PC-3 (cell line): ENCODE data around the gene PGM2L1. TPM values are rescaled to one million over a fixed set of nuclear protein-coding genes. Genes with fewer than 3 reads are reported as not detected.

ENCODE experiments used
- ATAC-seq: fragments of 200-7000 bp; cut with Tn5 transposase; 2 replicates; pipeline ENCODE4 v1.9.1; 2020; ENCODE audit warnings: mild to moderate bottlenecking, moderate library complexity
- BruUV-seq: library from RNA; stranded (reverse); fragments of 400-500 nt; replicated peaks from 2 replicates; lab custom pipeline; 2021; lab: Mats Ljungman, UMichigan
- CTCF ChIA-PET: fragments of 300-600 bp; sonication (Branson Sonifier 250); formaldehyde crosslinking; loops from one replicate; lab custom pipeline; 2022; ENCODE audit warnings: antibody characterized with exemption; lab: Charles Lee
- POLR2A ChIA-PET: fragments of 300-600 bp; sonication (Branson Sonifier 250); formaldehyde crosslinking; loops from one replicate; lab custom pipeline; 2022; ENCODE audit warnings: antibody characterized with exemption; ENCODE audit not compliant: unreplicated experiment; lab: Charles Lee
- DNase-seq: peaks from one replicate; pipeline ENCODE4 v3.0.0-alpha.2; 2015
- H2AFZ ChIP-seq: fragments of 300-600 bp; sonication (generic); 2 replicates; pipeline ENCODE4 v1.6.0; 2016; ENCODE audit warnings: antibody characterized with exemption, low read length
- H3F3A ChIP-seq: fragments of 300-600 bp; sonication (generic); one replicate; pipeline ENCODE4 v1.6.0; 2017; ENCODE audit warnings: antibody characterized with exemption, low read length, control low read depth, mild to moderate bottlenecking; ENCODE audit not compliant: unreplicated experiment
- H3K27ac ChIP-seq: fragments of 300-600 bp; sonication (generic); 2 replicates; pipeline ENCODE4 v1.5.1; 2016; ENCODE audit warnings: mild to moderate bottlenecking, low read length
- H3K27me3 ChIP-seq: fragments of 300-600 bp; sonication (generic); 2 replicates; pipeline ENCODE4 v1.6.1; 2016; ENCODE audit warnings: low read length, mixed read lengths
- H3K36me3 ChIP-seq: fragments of 300-600 bp; sonication (generic); 2 replicates; pipeline ENCODE4 v1.6.1; 2016; ENCODE audit warnings: low read depth, mixed run types, low read length, mixed read lengths
- H3K4me1 ChIP-seq: fragments of 300-600 bp; sonication (generic); 2 replicates; pipeline ENCODE4 v1.5.1; 2016; ENCODE audit warnings: low read length; ENCODE audit not compliant: insufficient read depth
- H3K4me2 ChIP-seq: fragments of 300-600 bp; sonication (generic); 2 replicates; pipeline ENCODE4 v1.6.0; 2016; ENCODE audit warnings: low read length
- H3K4me3 ChIP-seq: fragments of 300-600 bp; sonication (generic); 2 replicates; pipeline ENCODE4 v1.5.1; 2016; ENCODE audit warnings: mild to moderate bottlenecking, low read length, mixed read lengths
- H3K79me2 ChIP-seq: fragments of 300-600 bp; sonication (generic); 2 replicates; pipeline ENCODE4 v1.6.1; 2017; ENCODE audit warnings: low read length, mixed read lengths
- H3K9ac ChIP-seq: fragments of 300-600 bp; sonication (generic); 2 replicates; pipeline ENCODE4 v1.6.0; 2016; ENCODE audit warnings: mild to moderate bottlenecking, low read length
- H3K9me2 ChIP-seq: fragments of 300-600 bp; sonication (generic); replicated peaks from 2 replicates; pipeline ENCODE4 v1.6.1; 2016; ENCODE audit warnings: mixed run types, low read length, mixed read lengths
- H3K9me3 ChIP-seq: fragments of 300-600 bp; sonication (generic); 2 replicates; pipeline ENCODE4 v1.6.1; 2016; ENCODE audit warnings: low read length, mixed read lengths
- H4K20me1 ChIP-seq: fragments of 300-600 bp; sonication (generic); 2 replicates; pipeline ENCODE4 v1.6.1; 2016; ENCODE audit warnings: low read length, mixed read lengths
- CTCF ChIP-seq: fragments of 300-600 bp; sonication (generic); conservative IDR thresholded peaks from 2 replicates; pipeline ENCODE4 v1.5.1; 2017; ENCODE audit warnings: antibody characterized with exemption, low read depth, mild to moderate bottlenecking, low read length
- EZH2 ChIP-seq: fragments of 300-600 bp; sonication (generic); IDR thresholded peaks from one replicate; pipeline ENCODE4 v1.6.1; 2017; ENCODE audit warnings: antibody characterized with exemption, mild to moderate bottlenecking, low read length; ENCODE audit not compliant: unreplicated experiment
- EZH2phosphoT487 ChIP-seq: fragments of 300-600 bp; sonication (generic); IDR thresholded peaks from 2 replicates; pipeline ENCODE4 v1.6.1; 2018; ENCODE audit warnings: mild to moderate bottlenecking, antibody characterized with exemption, low read length, borderline replicate concordance
- intact Hi-C: fragments of 100-400 bp; cut with micrococcal nuclease; formaldehyde crosslinking; loops from 2 replicates; pipeline ENCODE4 v1.9.0; 2023
- total RNA-seq: library from RNA; depleted of rRNA; stranded (reverse); fragments of >200 nt; gene quantifications from 2 replicates; pipeline ENCODE4 v1.2.3, GENCODE V29; 2014

Gene PGM2L1
- total RNA-seq, 1 experiment from 2014 or later, result 1.9 TPM

- no peaks in the 10 kb centered on the region for H3F3A ChIP-seq
- peak overlapping the region; percentile 23; the same call in 1 of the 2 replicates for H2AFZ ChIP-seq
- DNase-seq (no peak), ATAC-seq (no peak)
- no peak overlapping the region for H3K4me2 ChIP-seq
- intact Hi-C loops, result no loop called here
- H3K4me1 ChIP-seq, result no peaks in the 10 kb centered on the region
- H3K9me2 ChIP-seq, result no peaks in the 10 kb centered on the region
- H4K20me1 ChIP-seq, result no peaks in the 10 kb centered on the region
- no peaks in the 10 kb centered on the region for H3K9me3 ChIP-seq
- no peaks in the 10 kb centered on the region for H3K36me3 ChIP-seq
- no peak for TF ChIP-seq EZH2
- TF ChIP-seq EZH2phosphoT487, result no peak
- TF ChIP-seq CTCF, result no peak
- no peaks in the 10 kb centered on the region for H3K27me3 ChIP-seq
- no TSS peak for BruUV-seq
- POLR2A ChIA-PET, result no interaction called here
- H3K27ac ChIP-seq, result no peak overlapping the region
- H3K79me2 ChIP-seq, result no peaks in the 10 kb centered on the region
- CTCF ChIA-PET, result no interaction called here
- no peak overlapping the region for H3K9ac ChIP-seq
- H3K4me3 ChIP-seq, result no peak overlapping the region
Observed at GRCh38 chr11:74434528-74434927, 36.3 kb upstream of the PGM2L1 start.

GRCh38 chr11:74429205-74429604 is 31.0 kb upstream of the PGM2L1 start:
- H2AFZ ChIP-seq, result no peak overlapping the region
- CTCF ChIA-PET, result no interaction called here

More at GRCh38 chr11:74429205-74429604, 31.0 kb upstream of the PGM2L1 start:
- no TSS peak for BruUV-seq
- Histone ChIP-seq H3K4me2 (no peak overlapping the region), H3K79me2 (no peaks in the 10 kb centered on the region), H3K27ac (no peak overlapping the region), H3F3A (no peaks in the 10 kb centered on the region), H3K36me3 (no peaks in the 10 kb centered on the region), H3K9me3 (no peaks in the 10 kb centered on the region), H3K9me2 (no peaks in the 10 kb centered on the region), H3K4me3 (no peak overlapping the region), H4K20me1 (no peaks in the 10 kb centered on the region), H3K4me1 (no peaks in the 10 kb centered on the region), H3K9ac (no peak overlapping the region), H3K27me3 (no peaks in the 10 kb centered on the region)
- POLR2A ChIA-PET, result no interaction called here
- no peak for DNase-seq
- ATAC-seq, result no peak
- intact Hi-C loops, result no loop called here
- no peak for TF ChIP-seq CTCF
- TF ChIP-seq EZH2phosphoT487, result no peak
- TF ChIP-seq EZH2, result no peak
